ENCODE measurements around the gene DAD1.

GRCh38 chr14:22579881-22580280 lies 9.1 kb downstream of the DAD1 start:
- TF ChIP-seq POLR2A (IDR thresholded peaks at IDR 0.05) (no peak), CTCF (IDR thresholded peaks at IDR 0.05) (no peak)

Data from adrenal gland (tissue), 5 donors.